ENCODE data around the gene WDR33. TPM values are rescaled to one million over a fixed set of nuclear protein-coding genes. Genes with fewer than 3 reads are reported as not detected.
A peak's percentile ranks its signal among the peaks of the same experiment; 100 is the strongest.

WDR33 gene
- total RNA-seq, 1 donor = 25.7 TPM

DNA sequence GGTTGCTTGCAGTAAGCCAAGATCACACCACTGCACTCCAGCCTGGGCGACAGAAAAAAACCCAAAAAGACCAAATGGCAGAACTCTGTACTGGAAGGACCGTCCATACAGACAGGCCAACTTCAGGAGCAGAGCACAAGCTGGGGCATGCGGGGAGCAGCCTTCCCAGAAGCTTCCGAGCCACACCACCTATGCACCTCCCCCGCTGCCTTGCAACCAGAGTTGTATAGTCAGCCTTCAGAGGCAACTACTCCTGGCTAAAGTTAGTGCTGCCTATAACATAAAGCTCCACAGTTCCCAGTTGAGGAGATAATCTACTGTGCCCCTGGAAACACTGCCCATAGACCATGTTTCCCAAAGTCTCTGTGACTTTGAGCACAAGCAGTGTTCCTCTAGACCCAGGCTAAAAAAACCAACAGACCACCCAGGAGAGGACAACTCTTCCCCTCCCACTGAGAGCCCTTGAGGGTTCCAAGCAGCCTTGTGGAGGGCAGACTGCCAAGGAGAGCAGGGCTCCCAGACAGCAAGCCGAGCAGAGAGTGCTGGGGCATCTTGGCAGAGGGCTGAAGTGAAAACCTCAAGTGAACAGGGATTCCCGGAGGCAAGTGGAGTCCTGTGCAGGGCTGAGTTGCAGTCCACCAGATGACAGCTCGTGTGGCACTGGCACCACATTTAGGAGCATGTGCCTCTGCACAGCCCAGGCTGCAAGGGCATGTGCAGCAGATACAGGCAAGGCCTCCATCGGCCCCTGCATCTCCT lies 102.9 kb downstream of the WDR33 start:
- no peak overlapping the region for H2AFZ ChIP-seq (ENCODE audit: low read length)
- DNase-seq (ENCODE audit: insufficient read length, low spot score, missing footprints) = peak; percentile 62
- H3K9me3 ChIP-seq (ENCODE audit: low read depth, low read length) = no peaks in the 10 kb centered on the region
- no peaks in the 10 kb centered on the region for H3K27me3 ChIP-seq (ENCODE audit: insufficient read depth, low read length)
- no peaks in the 10 kb centered on the region for H4K20me1 ChIP-seq (ENCODE audit: insufficient read depth, low read length)
- H3K4me3 ChIP-seq (ENCODE audit: insufficient read depth, low read length) = no peak overlapping the region
- H3K4me2 ChIP-seq (ENCODE audit: insufficient read depth, low read length) = no peak overlapping the region
- TF ChIP-seq, protein P1, sequence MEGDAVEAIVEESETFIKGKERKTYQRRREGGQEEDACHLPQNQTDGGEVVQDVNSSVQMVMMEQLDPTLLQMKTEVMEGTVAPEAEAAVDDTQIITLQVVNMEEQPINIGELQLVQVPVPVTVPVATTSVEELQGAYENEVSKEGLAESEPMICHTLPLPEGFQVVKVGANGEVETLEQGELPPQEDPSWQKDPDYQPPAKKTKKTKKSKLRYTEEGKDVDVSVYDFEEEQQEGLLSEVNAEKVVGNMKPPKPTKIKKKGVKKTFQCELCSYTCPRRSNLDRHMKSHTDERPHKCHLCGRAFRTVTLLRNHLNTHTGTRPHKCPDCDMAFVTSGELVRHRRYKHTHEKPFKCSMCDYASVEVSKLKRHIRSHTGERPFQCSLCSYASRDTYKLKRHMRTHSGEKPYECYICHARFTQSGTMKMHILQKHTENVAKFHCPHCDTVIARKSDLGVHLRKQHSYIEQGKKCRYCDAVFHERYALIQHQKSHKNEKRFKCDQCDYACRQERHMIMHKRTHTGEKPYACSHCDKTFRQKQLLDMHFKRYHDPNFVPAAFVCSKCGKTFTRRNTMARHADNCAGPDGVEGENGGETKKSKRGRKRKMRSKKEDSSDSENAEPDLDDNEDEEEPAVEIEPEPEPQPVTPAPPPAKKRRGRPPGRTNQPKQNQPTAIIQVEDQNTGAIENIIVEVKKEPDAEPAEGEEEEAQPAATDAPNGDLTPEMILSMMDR (IDR thresholded peaks at IDR 0.05; ENCODE audit: extremely low read depth, low read depth, low read length) = no peak
- peaks cover 25% of the 10 kb centered on the region for H3K36me3 ChIP-seq (ENCODE audit: insufficient read depth, low read length)
- peaks cover 8% of the 10 kb centered on the region for H3K79me2 ChIP-seq (ENCODE audit: insufficient read depth, low read length)
- no peaks in the 10 kb centered on the region for H3K4me1 ChIP-seq (ENCODE audit: insufficient read depth, low read length)
- no peak overlapping the region for H3K27ac ChIP-seq (ENCODE audit: low read depth, low read length)

DNA sequence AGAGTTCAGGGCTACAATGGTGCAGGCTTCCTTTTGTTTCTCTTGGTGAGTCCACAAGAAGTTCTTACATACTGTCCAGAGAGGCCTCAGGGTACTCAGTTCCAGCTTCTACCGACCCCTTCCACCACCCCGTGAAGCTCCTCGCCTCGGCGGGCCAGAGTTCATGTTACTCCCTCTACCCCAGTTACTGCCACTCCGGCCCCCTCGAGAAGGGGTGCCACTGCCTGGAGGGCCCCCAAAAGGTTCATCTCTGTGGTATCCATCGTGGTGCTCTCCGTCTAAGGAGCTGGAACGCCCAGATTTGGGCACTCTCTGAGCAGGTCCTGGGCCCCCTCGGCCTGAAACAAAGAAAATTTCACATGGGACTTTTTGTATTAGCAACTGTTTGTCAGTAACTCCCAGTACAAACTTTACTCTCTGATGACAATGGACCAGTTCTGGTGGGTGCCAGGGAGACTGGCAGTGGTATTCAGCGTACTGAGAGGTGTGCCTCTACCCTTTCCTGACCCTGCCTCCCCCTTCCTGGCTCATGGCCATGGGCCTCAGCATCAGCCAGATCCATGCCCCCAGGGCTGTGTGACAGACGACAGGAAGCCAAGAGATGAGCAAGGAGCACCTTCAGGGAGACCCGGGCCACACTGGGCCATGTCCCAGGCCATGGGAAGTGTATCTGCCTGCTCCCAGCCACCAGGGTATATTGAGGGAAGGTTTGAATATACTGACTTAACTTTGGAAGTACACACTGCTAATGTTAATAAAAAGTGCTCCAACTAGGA lies 104.6 kb downstream of the WDR33 start:
- Histone ChIP-seq H3K4me1 (ENCODE audit: insufficient read depth, low read length) (peaks cover 4% of the 10 kb centered on the region), H3K4me2 (ENCODE audit: insufficient read depth, low read length) (no peak overlapping the region), H3K27me3 (ENCODE audit: insufficient read depth, low read length) (no peaks in the 10 kb centered on the region), H3K27ac (ENCODE audit: low read depth, low read length) (peak overlapping the region; percentile 4), H2AFZ (ENCODE audit: low read length) (no peak overlapping the region), H3K36me3 (ENCODE audit: insufficient read depth, low read length) (peaks cover 27% of the 10 kb centered on the region), H4K20me1 (ENCODE audit: insufficient read depth, low read length) (no peaks in the 10 kb centered on the region), H3K9me3 (ENCODE audit: low read depth, low read length) (no peaks in the 10 kb centered on the region), H3K79me2 (ENCODE audit: insufficient read depth, low read length) (peaks cover 18% of the 10 kb centered on the region), H3K4me3 (ENCODE audit: insufficient read depth, low read length) (no peak overlapping the region)
- DNase-seq (ENCODE audit: insufficient read length, low spot score, missing footprints) = no peak
- TF ChIP-seq, protein P1 (IDR thresholded peaks at IDR 0.05; ENCODE audit: extremely low read depth, low read depth, low read length) = no peak

DNA sequence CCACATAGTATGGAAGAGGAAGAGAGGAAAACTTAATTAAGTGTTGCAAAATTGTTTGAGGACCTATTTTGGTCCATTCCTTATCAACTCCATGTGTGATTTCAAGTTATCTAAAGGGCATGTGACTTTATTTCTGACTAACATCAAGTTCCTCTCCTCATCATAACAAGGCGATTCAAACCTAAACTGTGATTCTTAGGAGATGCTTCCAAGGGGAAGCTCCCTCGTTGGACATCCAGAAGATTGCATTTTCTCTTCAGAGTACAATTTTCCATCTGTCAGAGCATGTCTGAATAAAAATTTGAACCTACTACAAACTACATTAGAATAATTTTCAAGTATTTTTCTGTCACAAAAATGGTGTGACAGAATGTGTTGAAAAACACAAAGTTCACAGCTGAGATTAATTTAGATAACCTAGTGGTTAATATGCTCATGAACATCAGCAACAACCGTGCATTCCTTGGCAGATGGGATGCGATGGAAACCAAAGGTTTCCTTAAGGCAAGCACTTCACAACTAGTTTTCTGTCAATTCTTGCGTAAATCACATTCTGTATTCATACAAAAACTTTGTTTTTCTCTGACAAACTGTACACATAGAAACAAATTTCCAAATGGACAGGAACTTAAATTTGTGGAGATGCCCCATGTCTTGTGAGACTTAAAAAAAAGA lies 105.4 kb downstream of the WDR33 start:
- H3K4me2 ChIP-seq (ENCODE audit: insufficient read depth, low read length) = no peak overlapping the region
- H3K79me2 ChIP-seq (ENCODE audit: insufficient read depth, low read length) = peaks cover 18% of the 10 kb centered on the region
- H3K27ac ChIP-seq (ENCODE audit: low read depth, low read length) = peak overlapping the region; percentile 4
- peaks cover 4% of the 10 kb centered on the region for H3K4me1 ChIP-seq (ENCODE audit: insufficient read depth, low read length)
- TF ChIP-seq, protein P1 (IDR thresholded peaks at IDR 0.05; ENCODE audit: extremely low read depth, low read depth, low read length) = no peak
- no peaks in the 10 kb centered on the region for H3K9me3 ChIP-seq (ENCODE audit: low read depth, low read length)
- peak; percentile 83 for DNase-seq (ENCODE audit: insufficient read length, low spot score, missing footprints)
- no peaks in the 10 kb centered on the region for H3K27me3 ChIP-seq (ENCODE audit: insufficient read depth, low read length)
- H4K20me1 ChIP-seq (ENCODE audit: insufficient read depth, low read length) = no peaks in the 10 kb centered on the region
- H3K36me3 ChIP-seq (ENCODE audit: insufficient read depth, low read length) = peaks cover 27% of the 10 kb centered on the region
- H3K4me3 ChIP-seq (ENCODE audit: insufficient read depth, low read length) = no peak overlapping the region
- H2AFZ ChIP-seq (ENCODE audit: low read length) = no peak overlapping the region

Data from osteoblast (primary cell).